Liver (tissue), 9 donors: Measurements from ENCODE around the gene IQCK. TPM values are rescaled to one million over a fixed set of nuclear protein-coding genes. Genes with fewer than 3 reads are reported as not detected.

ENCODE experiments used
- DNase-seq: peaks from one replicate; pipeline ENCODE4 v3.0.0-alpha.2; 2017; ENCODE audit warnings: low spot score
- H3K27ac ChIP-seq, 2 donors: one replicate each; pipeline ENCODE4 v1.7.0; 2013; ENCODE audit warnings: inconsistent platforms in 2 of 2, low read length in 2 of 2, control low read depth in 1 of 2, low read depth in 1 of 2, mild to moderate bottlenecking in 1 of 2
- H3K27me3 ChIP-seq, 4 donors: one replicate each; pipeline versions ENCODE4 v1.6.1 to v1.7.0; 2013; ENCODE audit warnings: low read length in 3 of 4, inconsistent platforms in 1 of 4, mild to moderate bottlenecking in 1 of 4, moderate library complexity in 1 of 4; ENCODE audit not compliant: control insufficient read depth in 4 of 4, insufficient read depth in 4 of 4
- H3K36me3 ChIP-seq, 4 donors: one replicate each; pipeline versions ENCODE4 v1.6.1 to v1.7.0; 2013; ENCODE audit warnings: low read length in 3 of 4, mild to moderate bottlenecking in 3 of 4, low read depth in 1 of 4, moderate library complexity in 1 of 4; ENCODE audit not compliant: control insufficient read depth in 4 of 4, insufficient read depth in 3 of 4
- H3K4me1 ChIP-seq, 4 donors: one replicate each; pipeline versions ENCODE4 v1.6.1 to v1.7.0; 2013; ENCODE audit warnings: low read length in 3 of 4, mild to moderate bottlenecking in 3 of 4, moderate library complexity in 1 of 4; ENCODE audit not compliant: control insufficient read depth in 4 of 4, insufficient read depth in 4 of 4
- H3K4me3 ChIP-seq, 3 donors: one replicate each; pipeline versions ENCODE4 v1.6.1 to v1.7.0; 2013; ENCODE audit warnings: low read length in 3 of 3, control low read depth in 1 of 3, low read depth in 1 of 3, mild to moderate bottlenecking in 1 of 3
- H3K9ac ChIP-seq, 2 donors: one replicate each; pipeline ENCODE4 v1.7.0; 2013; ENCODE audit warnings: low read length in 2 of 2, mild to moderate bottlenecking in 2 of 2, moderate library complexity in 2 of 2, control low read depth in 1 of 2, low read depth in 1 of 2
- H3K9me3 ChIP-seq, 4 donors: one replicate each; pipeline versions ENCODE4 v1.6.1 to v1.7.0; 2013; ENCODE audit warnings: low read length in 3 of 4; ENCODE audit not compliant: control insufficient read depth in 4 of 4
- EGR1 ChIP-seq, 2 donors: IDR thresholded peaks; 2 replicates each; pipeline ENCODE4 v1.6.1; 2016 to 2018; ENCODE audit warnings: antibody characterized with exemption in 2 of 2, low read depth in 2 of 2
- FOXA1 ChIP-seq: IDR thresholded peaks from 2 replicates; pipeline ENCODE4 v1.6.1; 2016; ENCODE audit warnings: antibody characterized with exemption
- FOXA2 ChIP-seq: IDR thresholded peaks from 2 replicates; pipeline ENCODE4 v1.6.1; 2016; ENCODE audit warnings: antibody characterized with exemption
- GABPA ChIP-seq, 2 donors: IDR thresholded peaks in 1 of 2; conservative IDR thresholded peaks in 1 of 2; 2 replicates each; pipeline ENCODE4 v1.6.1; 2016; ENCODE audit warnings: antibody characterized with exemption in 2 of 2, mild to moderate bottlenecking in 1 of 2, moderate library complexity in 1 of 2
- HNF4A ChIP-seq, 2 donors: conservative IDR thresholded peaks; 2 replicates each; pipeline ENCODE4 v1.6.1; 2016; ENCODE audit warnings: antibody characterized with exemption in 2 of 2, mild to moderate bottlenecking in 2 of 2
- HNF4G ChIP-seq: IDR thresholded peaks from 2 replicates; pipeline ENCODE4 v1.6.1; 2016; ENCODE audit warnings: antibody characterized with exemption
- JUND ChIP-seq, 2 donors: IDR thresholded peaks; 2 replicates each; pipeline ENCODE4 v1.6.1; 2016; ENCODE audit warnings: antibody characterized with exemption in 2 of 2
- NR2F2 ChIP-seq: IDR thresholded peaks from 2 replicates; pipeline ENCODE4 v1.6.1; 2016; ENCODE audit warnings: antibody characterized with exemption
- RXRA ChIP-seq, 2 donors: IDR thresholded peaks; 2 replicates each; pipeline ENCODE4 v1.6.1; 2017 to 2018; ENCODE audit warnings: antibody characterized with exemption in 2 of 2, mild to moderate bottlenecking in 1 of 2
- SP1 ChIP-seq: IDR thresholded peaks from 2 replicates; pipeline ENCODE4 v1.6.1; 2018; ENCODE audit warnings: antibody characterized with exemption, mild to moderate bottlenecking
- TAF1 ChIP-seq: conservative IDR thresholded peaks from 2 replicates; pipeline ENCODE4 v1.6.1; 2016; ENCODE audit warnings: antibody characterized with exemption, mild to moderate bottlenecking
- YY1 ChIP-seq: IDR thresholded peaks from 2 replicates; pipeline ENCODE4 v1.6.1; 2016; ENCODE audit warnings: antibody characterized with exemption, mild to moderate bottlenecking
- WGBS: extraction: QIAGEN DNeasy Blood & Tissue Kit; methylation state at CpG from one replicate; pipeline ENCODE4 v1.1.7; 2013; 5-methylcytosine and 5-hydroxymethylcytosine counted together
- polyA plus RNA-seq, 2 donors: library from polyadenylated mRNA; stranded (reverse) in 1 of 2; unstranded in 1 of 2; fragments of 200-250 nt in 1 of 2; fragments of >200 nt in 1 of 2; fragmentation: Nextera tagmentation in 1 of 2; extraction: Ambion mirVana in 1 of 2; gene quantifications; one replicate each; pipeline versions ENCODE4 v1.2.1 to v1.2.3, GENCODE V29; 2013 to 2015
- total RNA-seq, 2 donors: library from RNA; depleted of rRNA; stranded (reverse); fragments of >200 nt; gene quantifications; one replicate each; pipeline ENCODE4 v1.2.3, GENCODE V29; 2014
- TF ChIP-seq, protein P1 (sequence below): fragments of 150-350 bp; IDR thresholded peaks from 2 replicates; pipeline ENCODE4 v1.5.1; 2017; ENCODE audit warnings: improper control_type of control experiment, low read depth, low read length; ENCODE audit not compliant: missing input control
- TF ChIP-seq, protein P2 (sequence below): IDR thresholded peaks from 2 replicates; pipeline ENCODE4 v1.6.1; 2016; ENCODE audit warnings: antibody characterized with exemption, mild to moderate bottlenecking
- TF ChIP-seq, protein P3 (sequence below): IDR thresholded peaks from 2 replicates; pipeline ENCODE4 v1.6.1; 2016; ENCODE audit warnings: antibody characterized with exemption
- donor health status: healthy.
- donor health status: healthy.
- donor health status: healthy.
- donor health status: healthy.
- donor health status: healthy.

Gene IQCK
- total and polyA plus RNA-seq, 4 donors, result 2.1 to 4.4 (median 2.9) TPM

DNA sequence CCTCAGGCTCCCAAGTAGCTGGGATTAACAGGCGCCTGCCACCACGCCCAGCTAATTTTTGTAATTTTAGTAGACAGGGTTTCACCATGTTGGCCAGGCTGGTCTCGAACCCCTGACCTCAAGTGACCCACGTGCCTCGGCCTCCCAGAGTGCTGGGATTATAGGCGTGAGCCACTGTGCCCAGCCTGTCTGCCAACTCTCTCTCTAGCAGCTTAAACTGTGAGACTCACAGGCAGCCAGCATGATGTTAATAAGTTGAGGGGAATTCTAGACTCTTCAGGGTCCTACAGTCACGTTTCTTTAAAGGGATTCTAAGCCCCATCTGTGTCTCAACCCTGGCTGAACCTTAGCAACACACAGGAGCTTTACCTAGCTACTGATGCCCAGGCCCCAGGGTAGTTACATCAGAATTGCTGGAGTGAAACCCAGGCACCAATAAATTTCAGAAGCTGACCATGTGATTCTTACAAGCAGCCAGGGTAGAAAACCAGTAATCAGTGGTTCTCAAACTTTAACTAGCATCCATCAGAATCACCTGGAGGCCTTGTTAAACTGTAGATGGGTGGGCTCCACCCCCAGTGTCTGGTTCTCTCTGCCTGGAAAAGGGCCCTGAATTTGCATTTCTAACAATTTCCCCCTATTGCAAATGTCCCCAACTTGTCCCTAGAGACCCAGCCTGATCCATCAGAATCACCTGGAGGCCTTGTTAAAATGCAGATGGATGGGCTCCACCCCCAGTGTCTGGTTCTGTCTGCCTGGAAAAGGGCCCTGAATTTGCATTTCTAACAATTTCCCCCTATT is 135.9 kb downstream of the IQCK start:
- DNase-seq, result no peak
- Histone ChIP-seq H3K27ac (no peak overlapping the region), H3K4me3 (no peak overlapping the region), H3K27me3 (no peaks in the 10 kb centered on the region), H3K4me1 (no peaks in the 10 kb centered on the region), H3K36me3 (no peaks in the 10 kb centered on the region), H3K9me3 (no peaks in the 10 kb centered on the region), H3K9ac (no peak overlapping the region)
- WGBS, result 77% methylated on average over 7 of the region's 7 CpGs
- TF ChIP-seq, protein P1, sequence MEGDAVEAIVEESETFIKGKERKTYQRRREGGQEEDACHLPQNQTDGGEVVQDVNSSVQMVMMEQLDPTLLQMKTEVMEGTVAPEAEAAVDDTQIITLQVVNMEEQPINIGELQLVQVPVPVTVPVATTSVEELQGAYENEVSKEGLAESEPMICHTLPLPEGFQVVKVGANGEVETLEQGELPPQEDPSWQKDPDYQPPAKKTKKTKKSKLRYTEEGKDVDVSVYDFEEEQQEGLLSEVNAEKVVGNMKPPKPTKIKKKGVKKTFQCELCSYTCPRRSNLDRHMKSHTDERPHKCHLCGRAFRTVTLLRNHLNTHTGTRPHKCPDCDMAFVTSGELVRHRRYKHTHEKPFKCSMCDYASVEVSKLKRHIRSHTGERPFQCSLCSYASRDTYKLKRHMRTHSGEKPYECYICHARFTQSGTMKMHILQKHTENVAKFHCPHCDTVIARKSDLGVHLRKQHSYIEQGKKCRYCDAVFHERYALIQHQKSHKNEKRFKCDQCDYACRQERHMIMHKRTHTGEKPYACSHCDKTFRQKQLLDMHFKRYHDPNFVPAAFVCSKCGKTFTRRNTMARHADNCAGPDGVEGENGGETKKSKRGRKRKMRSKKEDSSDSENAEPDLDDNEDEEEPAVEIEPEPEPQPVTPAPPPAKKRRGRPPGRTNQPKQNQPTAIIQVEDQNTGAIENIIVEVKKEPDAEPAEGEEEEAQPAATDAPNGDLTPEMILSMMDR, result no peak
- no peak for TF ChIP-seq YY1
- no peak for TF ChIP-seq RXRA (IDR thresholded peaks at IDR 0.05)
- no peak for TF ChIP-seq GABPA (IDR thresholded peaks at IDR 0.05 in 1 of 2, conservative IDR thresholded peaks at IDR 0.05 in 1 of 2)
- TF ChIP-seq SP1, result no peak
- no peak for TF ChIP-seq FOXA2
- TF ChIP-seq HNF4A (conservative IDR thresholded peaks at IDR 0.05), result no peak
- TF ChIP-seq TAF1, result no peak
- TF ChIP-seq JUND (IDR thresholded peaks at IDR 0.05), result no peak

DNA sequence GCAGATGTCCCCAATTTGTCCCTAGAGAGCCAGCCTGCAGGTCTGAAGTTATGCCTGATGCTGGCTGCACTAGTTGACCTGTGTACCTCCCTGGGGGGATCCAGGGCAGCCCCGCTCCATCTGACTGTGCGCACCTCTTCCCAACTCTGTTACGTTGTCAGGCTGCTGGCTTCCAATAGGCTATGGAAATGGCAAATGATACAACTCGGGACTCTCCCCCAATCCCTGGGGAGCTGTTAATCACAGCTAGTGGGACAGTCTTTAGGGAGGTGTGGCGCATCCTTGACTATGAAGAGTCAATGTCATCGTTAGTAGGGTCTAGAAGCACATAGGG is 136.4 kb downstream of the IQCK start:
- Histone ChIP-seq H3K4me3 (no peak overlapping the region), H3K9me3 (no peaks in the 10 kb centered on the region), H3K36me3 (no peaks in the 10 kb centered on the region), H3K27ac (no peak overlapping the region), H3K4me1 (no peaks in the 10 kb centered on the region), H3K9ac (no peak overlapping the region), H3K27me3 (no peaks in the 10 kb centered on the region)
- 91% methylated on average over 6 of the region's 6 CpGs for WGBS
- TF ChIP-seq JUND (IDR thresholded peaks at IDR 0.05) (no peak), HNF4G (no peak), FOXA1 (no peak), TAF1 (no peak), HNF4A (conservative IDR thresholded peaks at IDR 0.05) (no peak), YY1 (no peak), RXRA (IDR thresholded peaks at IDR 0.05) (no peak), NR2F2 (no peak), GABPA (IDR thresholded peaks at IDR 0.05 in 1 of 2, conservative IDR thresholded peaks at IDR 0.05 in 1 of 2) (no peak), EGR1 (IDR thresholded peaks at IDR 0.05; ENCODE audit: low read depth in 2 of 2) (no peak)
- TF ChIP-seq, protein P2, sequence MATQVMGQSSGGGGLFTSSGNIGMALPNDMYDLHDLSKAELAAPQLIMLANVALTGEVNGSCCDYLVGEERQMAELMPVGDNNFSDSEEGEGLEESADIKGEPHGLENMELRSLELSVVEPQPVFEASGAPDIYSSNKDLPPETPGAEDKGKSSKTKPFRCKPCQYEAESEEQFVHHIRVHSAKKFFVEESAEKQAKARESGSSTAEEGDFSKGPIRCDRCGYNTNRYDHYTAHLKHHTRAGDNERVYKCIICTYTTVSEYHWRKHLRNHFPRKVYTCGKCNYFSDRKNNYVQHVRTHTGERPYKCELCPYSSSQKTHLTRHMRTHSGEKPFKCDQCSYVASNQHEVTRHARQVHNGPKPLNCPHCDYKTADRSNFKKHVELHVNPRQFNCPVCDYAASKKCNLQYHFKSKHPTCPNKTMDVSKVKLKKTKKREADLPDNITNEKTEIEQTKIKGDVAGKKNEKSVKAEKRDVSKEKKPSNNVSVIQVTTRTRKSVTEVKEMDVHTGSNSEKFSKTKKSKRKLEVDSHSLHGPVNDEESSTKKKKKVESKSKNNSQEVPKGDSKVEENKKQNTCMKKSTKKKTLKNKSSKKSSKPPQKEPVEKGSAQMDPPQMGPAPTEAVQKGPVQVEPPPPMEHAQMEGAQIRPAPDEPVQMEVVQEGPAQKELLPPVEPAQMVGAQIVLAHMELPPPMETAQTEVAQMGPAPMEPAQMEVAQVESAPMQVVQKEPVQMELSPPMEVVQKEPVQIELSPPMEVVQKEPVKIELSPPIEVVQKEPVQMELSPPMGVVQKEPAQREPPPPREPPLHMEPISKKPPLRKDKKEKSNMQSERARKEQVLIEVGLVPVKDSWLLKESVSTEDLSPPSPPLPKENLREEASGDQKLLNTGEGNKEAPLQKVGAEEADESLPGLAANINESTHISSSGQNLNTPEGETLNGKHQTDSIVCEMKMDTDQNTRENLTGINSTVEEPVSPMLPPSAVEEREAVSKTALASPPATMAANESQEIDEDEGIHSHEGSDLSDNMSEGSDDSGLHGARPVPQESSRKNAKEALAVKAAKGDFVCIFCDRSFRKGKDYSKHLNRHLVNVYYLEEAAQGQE, result no peak
- TF ChIP-seq, protein P3, sequence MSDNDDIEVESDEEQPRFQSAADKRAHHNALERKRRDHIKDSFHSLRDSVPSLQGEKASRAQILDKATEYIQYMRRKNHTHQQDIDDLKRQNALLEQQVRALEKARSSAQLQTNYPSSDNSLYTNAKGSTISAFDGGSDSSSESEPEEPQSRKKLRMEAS, result no peak
- no peak for DNase-seq
